Limb (tissue), 2 donors: Measurements from ENCODE around the gene DENND4B.

Experiments used
- DNase-seq, 2 donors: peaks; one replicate each; pipeline ENCODE4 v3.0.0-alpha.2; 2016; ENCODE audit errors: extremely low spot score in 2 of 2

The DENND4B gene

DNA sequence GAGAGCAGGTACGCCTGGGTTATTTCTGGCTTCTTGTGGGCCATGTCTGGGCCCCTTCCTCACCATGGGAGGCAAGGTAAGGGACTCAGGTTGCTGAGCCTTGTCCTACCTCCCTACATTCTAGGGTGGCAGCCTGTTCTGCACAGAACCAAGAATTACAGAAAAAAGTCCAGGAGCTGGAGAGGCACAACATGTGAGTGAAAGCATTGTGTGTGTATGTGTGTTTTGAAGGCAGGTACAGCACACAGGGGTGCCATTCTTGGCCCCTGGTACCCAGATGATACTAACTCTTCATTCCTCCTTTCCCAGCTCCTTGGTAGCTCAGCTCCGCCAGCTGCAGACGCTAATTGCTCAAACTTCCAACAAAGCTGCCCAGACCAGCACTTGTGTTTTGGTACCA is 26.6 kb upstream of the DENND4B start:
- no peak for DNase-seq

DNA sequence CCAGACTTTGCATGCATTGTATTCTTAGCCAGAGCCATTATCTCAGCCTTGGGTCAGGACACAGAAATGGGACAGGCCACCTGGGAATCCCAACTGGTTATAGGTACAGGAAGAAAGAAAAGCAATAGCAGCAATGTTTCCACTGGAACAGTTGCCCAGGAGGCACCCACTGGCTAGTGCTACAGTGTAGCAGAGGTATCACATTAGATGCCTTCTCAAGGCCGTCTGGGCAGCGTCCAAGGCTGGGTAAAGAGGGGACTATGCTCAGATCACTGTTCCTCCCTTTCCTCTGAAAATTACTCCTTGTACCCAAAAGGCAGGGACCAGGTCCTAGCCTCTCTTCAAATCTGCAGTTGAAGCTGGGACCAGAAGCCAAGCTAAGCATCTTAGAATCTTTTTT is 23.8 kb upstream of the DENND4B start:
- no peak for DNase-seq

- no peak for DNase-seq
These were observed 22.5 kb upstream of the DENND4B start for GRCh38 chr1:153968972-153969371.

DNA sequence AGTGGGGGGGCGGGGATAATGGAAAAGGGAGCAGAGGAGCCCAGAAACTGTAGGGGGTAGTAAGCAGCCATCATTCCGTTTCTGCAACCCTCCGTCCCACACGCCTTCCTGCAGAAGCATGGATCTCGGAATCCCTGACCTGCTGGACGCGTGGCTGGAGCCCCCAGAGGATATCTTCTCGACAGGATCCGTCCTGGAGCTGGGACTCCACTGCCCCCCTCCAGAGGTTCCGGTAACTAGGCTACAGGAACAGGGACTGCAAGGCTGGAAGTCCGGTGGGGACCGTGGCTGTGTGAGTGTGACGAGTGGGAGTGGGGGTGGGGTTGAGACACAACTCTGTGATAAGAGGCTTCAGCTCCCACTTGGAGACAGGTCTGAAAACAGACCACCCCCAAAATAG is 21.9 kb upstream of the DENND4B start:
- no peak for DNase-seq

GRCh38 chr1:153968000-153968363 is 21.5 kb upstream of the DENND4B start:
- no peak for DNase-seq

DNA sequence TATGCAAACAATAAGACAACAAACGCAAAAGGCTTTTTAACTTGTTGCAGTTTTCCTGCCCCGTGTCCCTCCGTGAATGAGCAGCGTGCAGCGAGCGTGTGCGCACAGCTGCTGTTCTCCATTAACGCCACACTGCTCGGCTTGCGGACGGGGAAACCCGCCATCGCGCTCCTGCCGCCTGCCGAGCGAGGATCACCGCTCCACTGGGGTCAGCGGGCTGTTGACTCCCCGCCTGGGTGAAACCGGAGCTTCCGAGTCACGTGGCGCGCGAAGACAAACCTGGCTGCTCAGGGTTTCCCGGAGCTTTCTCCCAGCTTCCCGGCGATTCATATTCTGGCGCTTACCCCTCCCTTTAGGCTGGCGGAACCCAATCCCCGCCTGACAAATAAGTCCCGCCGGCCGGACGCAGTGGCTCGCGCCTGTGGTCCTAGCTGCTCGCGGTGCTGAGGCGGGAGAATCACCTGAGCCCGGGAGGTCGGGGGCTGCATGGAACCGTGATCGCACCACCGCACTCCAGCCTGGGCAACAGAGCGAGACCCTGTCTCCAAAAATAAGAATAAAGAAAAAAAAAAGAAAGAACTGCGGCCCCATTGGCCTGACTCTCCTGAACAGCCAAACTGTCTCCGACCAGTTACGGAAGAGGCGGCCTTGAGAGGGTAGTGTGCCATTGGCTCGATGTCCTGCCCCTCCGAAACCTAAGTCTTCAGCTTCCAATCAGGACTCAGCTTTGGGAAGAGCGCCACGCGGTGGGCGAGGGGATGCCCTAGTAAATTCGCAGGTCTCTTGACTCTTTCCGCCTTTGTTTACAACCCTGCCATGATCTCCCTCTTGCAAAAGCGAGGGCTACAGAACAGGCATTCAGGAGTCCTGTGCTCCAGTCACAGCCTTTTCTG is 20.8 kb upstream of the DENND4B start, which contains the start of gene CREB3L4:
Gene CREB3L4 (plus strand): TSS at position 796 of the 893 bp plus-strand sequence. CDS start 624 bp downstream, outside the sequence.
- peak; percentile 91 to 98 for DNase-seq

DNA sequence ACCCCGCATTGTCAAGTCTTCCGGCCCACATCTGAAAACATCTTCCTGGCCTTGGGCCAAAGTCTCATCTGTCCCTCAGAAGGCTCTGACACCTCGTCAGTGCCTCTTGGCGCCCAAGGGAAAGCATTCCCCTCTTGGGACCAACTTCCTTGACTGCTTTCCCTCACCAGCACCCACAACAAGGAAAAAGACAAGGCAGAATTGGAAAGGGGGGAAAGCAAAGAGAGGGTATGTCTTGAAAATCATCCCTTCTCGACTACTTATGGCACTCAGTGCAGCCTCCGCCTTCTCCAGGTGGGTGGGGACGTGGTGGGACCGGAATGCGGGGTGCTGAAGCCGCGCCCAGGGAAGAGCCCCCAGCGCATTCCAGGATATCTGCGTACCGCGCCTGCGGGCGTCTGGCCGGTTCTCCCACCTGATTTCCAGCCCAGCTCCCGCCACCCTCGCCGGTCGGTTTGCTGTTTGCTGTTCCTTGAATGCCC is 17.4 kb upstream of the DENND4B start:
- peak in 1 of 2 donors; percentile 75 for DNase-seq

DNA sequence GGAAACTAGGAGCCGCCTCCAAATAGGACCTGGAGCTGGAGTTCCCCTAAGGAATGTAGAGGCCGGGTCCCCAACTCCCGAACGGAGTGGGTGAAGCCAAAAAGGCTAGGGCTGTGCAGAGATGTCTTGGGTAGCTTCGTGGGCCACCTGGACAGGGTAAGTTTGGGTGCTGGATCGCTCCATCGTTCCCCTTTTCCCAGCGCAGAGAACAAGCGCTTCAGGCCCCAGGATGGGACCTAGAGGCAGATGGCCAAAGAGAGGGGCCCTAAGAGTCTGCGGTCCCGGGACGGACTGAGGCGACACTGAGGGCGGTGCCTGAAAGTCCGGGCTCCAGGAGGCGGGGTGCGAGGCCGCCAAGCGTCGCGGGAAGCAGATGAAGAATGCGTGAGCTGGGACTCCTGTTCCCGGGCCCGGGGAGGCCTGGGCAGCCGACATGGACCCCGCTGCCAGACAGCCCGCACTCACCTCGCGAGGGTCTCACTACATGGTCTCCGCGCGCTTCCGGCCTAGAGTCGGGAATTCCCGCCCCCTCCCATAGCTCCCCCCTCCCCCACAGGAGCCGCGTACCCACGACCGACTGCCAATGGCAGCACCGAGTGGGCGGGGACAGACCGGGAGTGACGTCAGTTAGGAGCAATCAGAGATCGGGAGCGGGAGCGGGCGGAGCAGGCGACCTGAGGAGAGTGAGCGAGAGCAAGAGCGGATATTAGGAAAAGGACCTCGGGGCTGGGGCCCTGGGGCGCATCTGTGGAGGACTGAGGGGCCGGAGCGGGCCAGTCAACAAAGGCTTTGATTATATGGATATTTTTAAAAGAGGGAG is 16.7 kb upstream of the DENND4B start, which contains the start of gene SLC39A1:
Gene SLC39A1 (minus strand): TSS at position 508 of the 820 bp plus-strand sequence. CDS start 822 bp downstream, outside the sequence.
- peak; percentile 98 to 100 for DNase-seq

DNA sequence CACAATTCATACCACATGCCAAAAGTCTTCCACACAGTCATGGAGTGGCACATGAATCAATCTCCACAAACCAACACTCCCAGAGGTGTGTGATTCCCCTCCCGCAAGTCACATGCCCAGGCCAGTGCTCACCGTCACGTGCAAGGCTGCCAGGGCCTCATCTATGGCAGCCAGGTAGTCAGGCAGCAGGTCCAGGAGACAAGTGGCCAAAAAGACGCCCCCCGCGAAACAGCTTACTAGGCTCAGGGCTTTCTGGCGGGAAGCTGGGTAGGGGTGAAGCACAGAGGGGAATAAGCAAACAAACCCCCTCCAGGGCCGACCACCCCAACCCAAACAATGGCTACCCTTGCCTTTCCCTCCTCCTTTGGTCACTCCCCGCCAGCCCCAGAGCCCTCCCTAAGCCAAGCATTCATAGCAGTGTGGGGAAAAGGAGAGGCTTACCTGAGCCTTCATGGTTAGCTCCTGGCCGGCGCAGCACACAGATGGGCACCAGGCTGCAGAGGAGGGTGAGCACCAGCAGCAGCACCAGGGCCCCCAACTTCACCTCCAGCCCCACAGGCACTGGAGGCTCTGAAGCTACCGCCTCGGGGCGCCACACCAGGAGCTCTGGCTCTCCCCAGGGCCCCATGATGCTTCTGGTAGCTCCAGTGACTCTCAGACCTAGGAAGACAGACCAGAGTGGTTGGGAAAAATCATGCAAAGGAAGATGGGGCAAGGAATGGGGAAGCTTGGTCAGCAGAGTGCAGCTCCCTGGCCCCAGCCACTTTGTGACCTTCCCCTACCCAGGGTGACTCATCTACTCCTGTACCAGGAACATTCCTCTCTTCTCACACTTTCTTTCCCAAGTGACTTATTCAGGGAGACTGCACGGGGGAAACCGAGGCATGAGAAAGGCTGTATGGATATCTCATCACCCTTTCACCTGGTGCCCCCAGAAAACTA is 15.8 kb upstream of the DENND4B start:
- no peak for DNase-seq

- DNase-seq = no peak
These were observed 14.9 kb upstream of the DENND4B start for GRCh38 chr1:153961421-153961820.

- DNase-seq = no peak
These were observed 13.7 kb upstream of the DENND4B start for GRCh38 chr1:153960206-153960605.

- no peak for DNase-seq
These were observed 12.9 kb upstream of the DENND4B start for GRCh38 chr1:153959454-153959853.

DNA sequence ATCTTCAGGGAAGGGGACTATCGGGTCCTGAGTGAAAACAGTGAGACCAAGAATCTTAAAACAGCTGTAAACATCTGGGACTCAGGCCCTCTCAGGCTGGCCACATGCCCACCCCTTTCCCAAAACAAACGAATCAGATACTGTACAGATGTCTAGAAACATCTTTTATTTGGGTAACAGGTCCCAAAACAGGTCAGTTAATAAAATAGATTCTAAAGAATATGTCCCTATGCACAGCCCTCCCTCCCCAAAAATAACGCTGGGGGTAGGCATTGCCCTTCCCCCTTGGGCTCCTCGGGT is 12.4 kb upstream of the DENND4B start:
- DNase-seq = no peak

- peak; percentile 98 to 100 for DNase-seq
These were observed 11.8 kb upstream of the DENND4B start, which contains the start of gene CRTC2 for GRCh38 chr1:153958111-153958960. Gene CRTC2, minus strand, starts transcription at chr1:153958612. Its CDS starts 115 bp downstream, at chr1:153958497.

DNA sequence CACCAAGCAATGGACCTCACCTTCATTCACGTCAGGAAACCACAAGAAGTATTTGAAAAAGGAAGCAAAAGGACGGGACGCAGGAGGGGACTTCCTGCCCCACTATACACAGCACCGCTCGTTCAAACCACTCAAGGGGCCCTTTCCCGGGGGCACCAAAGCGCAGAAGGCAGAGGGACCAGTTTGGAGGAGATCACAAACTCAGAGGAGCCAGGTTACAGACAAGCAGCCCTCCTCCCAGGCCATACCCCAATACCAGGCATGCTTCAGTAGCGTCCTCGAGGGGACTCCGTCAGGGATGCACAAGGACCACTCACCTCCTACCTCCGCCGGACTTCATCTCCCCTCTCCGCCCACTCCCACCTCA is 11.2 kb upstream of the DENND4B start:
- DNase-seq = no peak

DNA sequence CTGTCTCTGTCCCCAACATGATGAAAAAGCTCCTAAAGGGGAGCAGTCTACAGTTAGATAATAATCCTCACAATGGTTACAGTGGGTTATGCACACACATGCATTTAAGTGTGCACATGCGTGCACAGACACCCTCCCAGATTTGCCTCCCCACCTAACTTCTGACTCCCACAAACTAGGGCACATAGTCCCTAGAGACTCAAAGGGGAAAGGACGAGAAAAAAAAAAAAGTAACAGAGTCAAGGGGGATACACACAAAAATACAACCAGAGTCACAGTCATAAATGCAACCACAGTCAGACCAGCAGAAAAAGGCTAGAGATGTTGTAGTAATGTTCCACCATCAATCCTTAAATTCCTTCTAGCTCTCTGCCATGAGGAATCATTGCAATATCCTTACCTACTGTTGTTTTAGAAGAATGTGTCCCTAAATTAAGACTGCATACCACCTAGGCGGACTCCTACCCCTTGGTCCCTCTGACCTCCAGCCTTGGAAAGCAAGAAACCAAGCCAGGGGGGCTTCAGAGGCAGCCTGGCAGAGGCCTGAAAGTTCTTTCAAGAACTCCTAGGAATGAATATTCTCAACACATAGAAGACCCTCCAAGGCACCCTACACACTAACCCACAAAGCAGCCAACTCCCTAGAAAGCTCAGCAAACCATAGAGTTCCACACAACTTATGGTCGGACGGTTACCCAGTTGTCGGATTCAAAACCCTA is 10.6 kb upstream of the DENND4B start:
- no peak for DNase-seq

- DNase-seq = no peak
These were observed 8.3 kb upstream of the DENND4B start for GRCh38 chr1:153954826-153955225.

- no peak for DNase-seq
These were observed 7.4 kb upstream of the DENND4B start for GRCh38 chr1:153953859-153954365.

- no peak for DNase-seq
These were observed 5.3 kb upstream of the DENND4B start for GRCh38 chr1:153951801-153952200.
